ENCODE results near the gene APEH.

DNA sequence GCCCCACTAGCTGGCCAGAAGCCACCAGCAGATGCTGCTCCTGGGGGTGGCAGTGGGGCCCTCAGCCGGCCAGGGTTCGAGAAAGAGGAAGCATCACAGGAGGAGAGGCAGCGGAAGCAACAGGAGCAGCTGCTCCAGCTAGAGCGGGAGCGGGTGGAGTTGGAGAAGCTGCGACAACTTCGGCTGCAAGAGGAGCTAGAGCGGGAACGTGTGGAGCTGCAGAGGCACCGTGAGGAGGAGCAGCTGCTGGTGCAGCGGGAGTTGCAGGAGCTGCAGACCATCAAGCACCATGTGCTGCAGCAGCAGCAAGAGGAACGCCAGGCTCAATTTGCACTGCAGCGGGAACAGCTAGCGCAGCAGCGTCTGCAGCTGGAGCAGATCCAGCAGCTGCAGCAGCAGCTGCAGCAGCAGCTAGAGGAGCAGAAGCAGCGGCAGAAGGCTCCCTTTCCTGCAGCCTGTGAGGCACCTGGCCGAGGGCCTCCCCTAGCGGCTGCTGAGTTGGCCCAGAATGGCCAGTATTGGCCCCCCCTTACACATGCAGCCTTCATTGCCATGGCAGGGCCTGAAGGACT is 17.5 kb upstream of the APEH start:
- TF ChIP-seq CHD2 (IDR thresholded peaks at IDR 0.05; ENCODE audit: low read depth, low read length) (no peak), NFYB (CRISPR knock-in tag; IDR thresholded peaks at IDR 0.05) (no peak), POLR2AphosphoS5 (IDR thresholded peaks at IDR 0.05; ENCODE audit: low read depth, low read length) (no peak), SIX4 (CRISPR knock-in tag; IDR thresholded peaks at IDR 0.05) (no peak), TCF12 (IDR thresholded peaks at IDR 0.05) (no peak), TCF12 (CRISPR knock-in tag; IDR thresholded peaks at IDR 0.05) (no peak)
- TF ChIP-seq, protein P1, sequence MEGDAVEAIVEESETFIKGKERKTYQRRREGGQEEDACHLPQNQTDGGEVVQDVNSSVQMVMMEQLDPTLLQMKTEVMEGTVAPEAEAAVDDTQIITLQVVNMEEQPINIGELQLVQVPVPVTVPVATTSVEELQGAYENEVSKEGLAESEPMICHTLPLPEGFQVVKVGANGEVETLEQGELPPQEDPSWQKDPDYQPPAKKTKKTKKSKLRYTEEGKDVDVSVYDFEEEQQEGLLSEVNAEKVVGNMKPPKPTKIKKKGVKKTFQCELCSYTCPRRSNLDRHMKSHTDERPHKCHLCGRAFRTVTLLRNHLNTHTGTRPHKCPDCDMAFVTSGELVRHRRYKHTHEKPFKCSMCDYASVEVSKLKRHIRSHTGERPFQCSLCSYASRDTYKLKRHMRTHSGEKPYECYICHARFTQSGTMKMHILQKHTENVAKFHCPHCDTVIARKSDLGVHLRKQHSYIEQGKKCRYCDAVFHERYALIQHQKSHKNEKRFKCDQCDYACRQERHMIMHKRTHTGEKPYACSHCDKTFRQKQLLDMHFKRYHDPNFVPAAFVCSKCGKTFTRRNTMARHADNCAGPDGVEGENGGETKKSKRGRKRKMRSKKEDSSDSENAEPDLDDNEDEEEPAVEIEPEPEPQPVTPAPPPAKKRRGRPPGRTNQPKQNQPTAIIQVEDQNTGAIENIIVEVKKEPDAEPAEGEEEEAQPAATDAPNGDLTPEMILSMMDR (CRISPR knock-in tag; IDR thresholded peaks at IDR 0.05): no peak
- TF ChIP-seq, protein P2, sequence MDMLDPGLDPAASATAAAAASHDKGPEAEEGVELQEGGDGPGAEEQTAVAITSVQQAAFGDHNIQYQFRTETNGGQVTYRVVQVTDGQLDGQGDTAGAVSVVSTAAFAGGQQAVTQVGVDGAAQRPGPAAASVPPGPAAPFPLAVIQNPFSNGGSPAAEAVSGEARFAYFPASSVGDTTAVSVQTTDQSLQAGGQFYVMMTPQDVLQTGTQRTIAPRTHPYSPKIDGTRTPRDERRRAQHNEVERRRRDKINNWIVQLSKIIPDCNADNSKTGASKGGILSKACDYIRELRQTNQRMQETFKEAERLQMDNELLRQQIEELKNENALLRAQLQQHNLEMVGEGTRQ (IDR thresholded peaks at IDR 0.05; ENCODE audit: low read depth, low read length): no peak
- TF ChIP-seq, protein P2 (CRISPR knock-in tag; IDR thresholded peaks at IDR 0.05; ENCODE audit: borderline replicate concordance): no peak
